OCI-LY1 (cell line): ENCODE results near the gene AEN.

Experiments used
- EZH2 ChIP-seq: fragments of 200-600 bp; sonication (generic), shearing (Covaris generic); IDR thresholded peaks from 2 replicates; pipeline ENCODE4 v1.8.0; 2017; ENCODE audit warnings: borderline replicate concordance, mixed run types, mild to moderate bottlenecking, antibody characterized with exemption, low read length, moderate library complexity, mixed read lengths
- TF ChIP-seq, protein P1 (sequence below): fragments of 200-600 bp; sonication (generic), shearing (Covaris generic); IDR thresholded peaks from 2 replicates; pipeline ENCODE4 v1.5.1; 2017; ENCODE audit warnings: mild to moderate bottlenecking, antibody characterized with exemption, low read length, moderate library complexity, mixed read lengths

DNA sequence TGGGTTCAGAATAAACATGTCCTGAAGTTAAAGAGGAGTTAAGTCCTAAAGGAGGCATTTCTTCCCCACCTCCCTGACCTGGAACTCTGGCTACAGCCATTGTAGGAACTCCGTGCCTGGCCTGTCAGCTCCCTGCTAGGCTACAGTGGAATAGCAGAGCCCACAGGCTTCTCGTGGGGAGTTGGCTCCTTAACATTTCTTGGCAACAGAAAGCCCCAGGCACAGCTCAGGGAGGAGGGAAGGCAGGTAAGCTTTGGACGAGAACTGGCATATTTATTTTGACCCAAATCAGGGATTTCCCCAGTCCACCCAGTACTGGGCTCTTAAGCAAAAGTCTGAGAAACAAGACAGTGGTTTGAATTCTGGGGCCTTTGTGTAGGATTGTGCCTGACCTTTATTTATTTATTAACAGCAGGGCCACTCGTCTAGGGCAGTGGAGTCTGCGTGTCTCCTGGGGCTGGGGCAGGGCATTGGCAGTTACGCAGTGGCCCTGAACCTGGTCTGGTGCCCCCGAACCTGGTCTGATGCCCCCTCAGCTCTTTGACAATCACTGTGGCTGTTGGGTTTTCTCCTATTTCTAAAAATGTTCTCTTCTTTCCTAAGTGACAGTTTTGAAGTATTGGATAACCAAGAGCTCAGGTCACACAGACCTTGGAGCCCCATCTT, 9.8 kb downstream of the AEN start:
- TF ChIP-seq, protein P1, sequence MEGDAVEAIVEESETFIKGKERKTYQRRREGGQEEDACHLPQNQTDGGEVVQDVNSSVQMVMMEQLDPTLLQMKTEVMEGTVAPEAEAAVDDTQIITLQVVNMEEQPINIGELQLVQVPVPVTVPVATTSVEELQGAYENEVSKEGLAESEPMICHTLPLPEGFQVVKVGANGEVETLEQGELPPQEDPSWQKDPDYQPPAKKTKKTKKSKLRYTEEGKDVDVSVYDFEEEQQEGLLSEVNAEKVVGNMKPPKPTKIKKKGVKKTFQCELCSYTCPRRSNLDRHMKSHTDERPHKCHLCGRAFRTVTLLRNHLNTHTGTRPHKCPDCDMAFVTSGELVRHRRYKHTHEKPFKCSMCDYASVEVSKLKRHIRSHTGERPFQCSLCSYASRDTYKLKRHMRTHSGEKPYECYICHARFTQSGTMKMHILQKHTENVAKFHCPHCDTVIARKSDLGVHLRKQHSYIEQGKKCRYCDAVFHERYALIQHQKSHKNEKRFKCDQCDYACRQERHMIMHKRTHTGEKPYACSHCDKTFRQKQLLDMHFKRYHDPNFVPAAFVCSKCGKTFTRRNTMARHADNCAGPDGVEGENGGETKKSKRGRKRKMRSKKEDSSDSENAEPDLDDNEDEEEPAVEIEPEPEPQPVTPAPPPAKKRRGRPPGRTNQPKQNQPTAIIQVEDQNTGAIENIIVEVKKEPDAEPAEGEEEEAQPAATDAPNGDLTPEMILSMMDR, result no peak
- TF ChIP-seq EZH2, result no peak
